ENCODE measurements around the gene PLCB4. TPM values are rescaled to one million over a fixed set of nuclear protein-coding genes. Genes with fewer than 3 reads are reported as not detected.

PLCB4 gene
- total RNA-seq, 1 experiment from 2014 or later, result 10.1 TPM

- no CpG with 5 or more reads among the region's 2 CpGs for WGBS (ENCODE audit: extremely low coverage, insufficient read length, low lambda C conversion rate)
- Histone ChIP-seq H3T11ph (ENCODE audit: low read length) (no peak overlapping the region), H2AK5ac (ENCODE audit: insufficient read length, low read length) (no peak overlapping the region)
Observed at GRCh38 chr20:9444921-9445320, 376.0 kb downstream of the PLCB4 start.

More at GRCh38 chr20:9444921-9445320, 376.0 kb downstream of the PLCB4 start:
- H3K9ac ChIP-seq (ENCODE audit: extremely low read depth, insufficient read length, low read length), result no peak overlapping the region
- no peak overlapping the region for H2BK12ac ChIP-seq (ENCODE audit: insufficient read length, low read depth, low read length)
- no peaks in the 10 kb centered on the region for H3K9me3 ChIP-seq (ENCODE audit: control insufficient read depth, low read depth, low read length)
- TF ChIP-seq, protein P1, sequence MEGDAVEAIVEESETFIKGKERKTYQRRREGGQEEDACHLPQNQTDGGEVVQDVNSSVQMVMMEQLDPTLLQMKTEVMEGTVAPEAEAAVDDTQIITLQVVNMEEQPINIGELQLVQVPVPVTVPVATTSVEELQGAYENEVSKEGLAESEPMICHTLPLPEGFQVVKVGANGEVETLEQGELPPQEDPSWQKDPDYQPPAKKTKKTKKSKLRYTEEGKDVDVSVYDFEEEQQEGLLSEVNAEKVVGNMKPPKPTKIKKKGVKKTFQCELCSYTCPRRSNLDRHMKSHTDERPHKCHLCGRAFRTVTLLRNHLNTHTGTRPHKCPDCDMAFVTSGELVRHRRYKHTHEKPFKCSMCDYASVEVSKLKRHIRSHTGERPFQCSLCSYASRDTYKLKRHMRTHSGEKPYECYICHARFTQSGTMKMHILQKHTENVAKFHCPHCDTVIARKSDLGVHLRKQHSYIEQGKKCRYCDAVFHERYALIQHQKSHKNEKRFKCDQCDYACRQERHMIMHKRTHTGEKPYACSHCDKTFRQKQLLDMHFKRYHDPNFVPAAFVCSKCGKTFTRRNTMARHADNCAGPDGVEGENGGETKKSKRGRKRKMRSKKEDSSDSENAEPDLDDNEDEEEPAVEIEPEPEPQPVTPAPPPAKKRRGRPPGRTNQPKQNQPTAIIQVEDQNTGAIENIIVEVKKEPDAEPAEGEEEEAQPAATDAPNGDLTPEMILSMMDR (conservative IDR thresholded peaks at IDR 0.05), result no peak
- H2BK5ac ChIP-seq (ENCODE audit: insufficient read length, low read length), result no peak overlapping the region
- H3K23ac ChIP-seq (ENCODE audit: insufficient read length, low read depth, low read length), result no peak overlapping the region
- no peaks in the 10 kb centered on the region for H3K27me3 Mint-ChIP-seq (ENCODE audit: low read depth)
- no peak overlapping the region for H3K14ac ChIP-seq (ENCODE audit: insufficient read depth, low read length)
- peaks cover 9 to 12% of the 10 kb centered on the region in 2 experiments for H3K4me1 Mint-ChIP-seq
- no peak overlapping the region for H3K18ac ChIP-seq (ENCODE audit: insufficient read length, low read depth, low read length)
- no peak overlapping the region for H2BK120ac ChIP-seq (ENCODE audit: low read depth, low read length, poor library complexity, severe bottlenecking)
- H3K36me3 Mint-ChIP-seq (ENCODE audit: insufficient read depth in 1 of 3, low read depth in 3 of 3), result peaks cover 1 to 2% (median 1%) of the 10 kb centered on the region in 3 experiments; a peak in 6 of 7 replicates
- H4K20me1 ChIP-seq (ENCODE audit: control insufficient read depth, insufficient read depth, insufficient read length), result no peaks in the 10 kb centered on the region
- no peak overlapping the region for H3K4me3 Mint-ChIP-seq
- no peak overlapping the region for H3K4me2 ChIP-seq (ENCODE audit: insufficient read depth, insufficient read length, low read length)
- no peak overlapping the region for H3K4ac ChIP-seq (ENCODE audit: low read depth, low read length)
- no peak overlapping the region for H2BK20ac ChIP-seq (ENCODE audit: low read depth, low read length, poor library complexity, severe bottlenecking)
- no peak overlapping the region for H3K56ac ChIP-seq (ENCODE audit: insufficient read length, low read depth, low read length)
- H3K79me2 ChIP-seq (ENCODE audit: insufficient read depth, low read length), result no peaks in the 10 kb centered on the region
- no peaks in the 10 kb centered on the region for H3K27me3 ChIP-seq (ENCODE audit: insufficient read depth, low read length)
- no peak overlapping the region for H4K91ac ChIP-seq (ENCODE audit: insufficient read length, low read depth, low read length)
- no peaks in the 10 kb centered on the region for H3K79me1 ChIP-seq (ENCODE audit: insufficient read depth, low read depth, low read length, poor library complexity, severe bottlenecking)
- no peaks in the 10 kb centered on the region; a peak in 1 of 5 replicates for H3K9me3 Mint-ChIP-seq
- no peak overlapping the region for H2BK15ac ChIP-seq (ENCODE audit: low read depth, low read length)
- DNase-seq, result no peak
- H4K5ac ChIP-seq (ENCODE audit: insufficient read length, low read depth, low read length), result no peak overlapping the region
- H3K27ac ChIP-seq (ENCODE audit: insufficient read length, low read depth, low read length), result no peak overlapping the region
- no peaks in the 10 kb centered on the region for H3K23me2 ChIP-seq (ENCODE audit: insufficient read length, low read depth, low read length, poor library complexity, severe bottlenecking)
- no peaks in the 10 kb centered on the region for H3K4me1 ChIP-seq (ENCODE audit: insufficient read depth, low read length)
- no peak overlapping the region for H3K27ac Mint-ChIP-seq
- H2AFZ ChIP-seq (ENCODE audit: low read length), result no peak overlapping the region
- H4K8ac ChIP-seq (replicated peaks; ENCODE audit: insufficient read length, low read depth, low read length), result no peak overlapping the region
